ENCODE measurements around the gene EPB41L4A.

The EPB41L4A gene

DNA sequence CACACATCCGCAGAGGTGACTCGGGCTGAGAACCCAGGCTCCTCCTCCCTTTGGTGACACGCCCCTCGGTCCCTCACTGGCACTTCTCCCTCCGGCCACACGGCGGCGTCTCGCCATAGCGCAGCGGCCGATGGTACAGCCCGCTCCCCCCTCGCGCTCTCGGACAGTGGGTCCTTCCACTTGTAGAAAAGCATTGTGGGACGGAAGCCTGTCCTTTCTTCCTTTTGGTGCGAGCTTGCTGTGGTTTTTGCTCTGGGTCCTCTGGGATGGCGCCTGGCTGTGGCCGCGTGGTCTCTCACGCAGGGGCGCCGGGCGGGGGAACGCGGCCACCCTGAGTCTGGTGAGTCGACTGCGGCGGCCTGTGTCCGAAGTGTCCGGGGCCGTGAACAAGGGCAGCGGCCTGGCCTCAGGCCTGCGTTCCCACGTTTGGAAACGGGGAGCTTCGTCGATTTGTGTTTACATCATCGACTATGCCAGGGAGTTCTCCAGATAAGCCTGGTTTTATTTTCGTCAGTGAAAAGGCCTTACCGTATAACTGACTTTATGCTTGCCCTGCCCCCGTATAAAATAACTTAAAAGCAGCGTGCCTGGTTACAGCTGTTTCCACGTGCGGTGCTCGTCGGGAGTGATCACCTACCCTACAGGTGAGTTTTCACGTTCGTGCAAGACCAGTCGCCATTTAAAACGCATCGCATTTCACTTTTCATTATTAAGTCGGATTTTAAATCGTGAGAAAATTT lies 258.3 kb downstream of the EPB41L4A start:
- DNase-seq (ENCODE audit: low read depth), result peak; percentile 72

DNA sequence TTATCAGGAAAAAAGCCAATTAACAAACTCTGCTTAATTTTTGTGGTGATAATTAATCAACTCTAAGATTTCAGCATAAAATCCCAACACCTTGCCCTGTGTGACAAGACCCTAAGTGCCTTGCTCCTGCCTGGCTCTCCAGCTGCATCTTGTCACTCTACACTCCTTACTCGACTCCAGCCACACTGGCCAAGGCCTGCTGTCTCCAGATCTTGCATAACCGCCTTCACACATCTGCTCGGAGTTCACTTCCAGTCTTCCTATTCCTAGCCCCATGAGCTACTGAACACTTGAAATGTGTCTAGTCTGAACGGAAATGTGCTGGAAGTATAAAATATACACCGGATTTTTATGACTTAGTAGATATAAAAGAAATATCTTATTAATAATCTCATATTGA lies 259.6 kb downstream of the EPB41L4A start:
- no peak for DNase-seq (ENCODE audit: low read depth)

- DNase-seq (ENCODE audit: low read depth), result no peak
These were observed 262.9 kb downstream of the EPB41L4A start for GRCh38 chr5:112156211-112156610.

DNA sequence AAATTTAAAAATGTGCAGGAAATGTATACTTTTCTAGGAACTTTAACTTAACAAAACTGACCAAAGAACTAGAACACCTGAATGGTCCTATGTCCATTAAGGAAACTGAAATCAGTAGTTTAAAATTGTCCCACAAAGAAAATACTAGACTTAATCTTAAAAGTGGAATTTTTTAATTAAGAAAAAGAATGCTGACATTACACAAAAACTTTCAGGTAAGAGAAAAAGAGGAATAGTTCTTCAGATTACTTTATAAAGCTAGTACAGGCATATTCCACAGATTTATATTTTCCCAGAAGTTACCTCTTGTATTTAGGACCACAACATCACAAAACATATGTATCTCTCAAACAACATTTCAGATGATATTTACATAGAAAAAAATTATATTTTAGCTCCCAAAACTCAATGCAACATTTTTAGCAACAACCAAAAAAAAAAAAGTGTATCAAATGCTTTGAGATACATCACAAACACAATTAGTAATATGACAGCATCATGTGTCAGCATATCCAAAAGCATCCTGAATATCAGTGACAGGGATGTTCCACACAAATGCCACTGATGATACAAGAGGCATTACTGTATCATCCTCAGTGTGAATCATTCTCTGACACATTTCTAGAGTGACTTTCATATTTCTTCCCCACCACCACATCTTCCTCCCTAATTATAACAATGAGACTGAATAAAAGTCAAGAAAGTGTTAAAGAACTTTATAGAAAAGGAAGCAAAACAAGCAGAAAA lies 264.0 kb downstream of the EPB41L4A start:
- no peak for DNase-seq (ENCODE audit: low read depth)

DNA sequence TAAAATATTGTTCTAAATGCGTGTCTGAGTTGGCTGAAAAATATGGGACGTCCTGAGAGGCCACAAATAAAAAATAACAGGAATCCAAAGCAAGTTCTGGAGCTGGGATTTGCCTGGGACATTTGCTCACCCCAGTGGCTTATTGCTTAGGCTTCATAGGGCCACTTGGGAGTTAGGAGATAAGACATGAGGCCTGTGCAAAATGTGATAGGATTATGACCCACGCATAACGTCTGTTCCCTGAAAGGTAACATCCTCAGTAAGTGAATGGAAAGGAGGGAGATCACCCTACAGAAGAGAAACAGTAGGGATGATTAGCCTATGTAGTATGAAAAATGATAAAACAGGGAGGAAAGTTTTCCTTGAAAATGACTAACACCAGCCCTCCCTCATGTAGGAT lies 269.4 kb downstream of the EPB41L4A start:
- no peak for DNase-seq (ENCODE audit: low read depth)

DNA sequence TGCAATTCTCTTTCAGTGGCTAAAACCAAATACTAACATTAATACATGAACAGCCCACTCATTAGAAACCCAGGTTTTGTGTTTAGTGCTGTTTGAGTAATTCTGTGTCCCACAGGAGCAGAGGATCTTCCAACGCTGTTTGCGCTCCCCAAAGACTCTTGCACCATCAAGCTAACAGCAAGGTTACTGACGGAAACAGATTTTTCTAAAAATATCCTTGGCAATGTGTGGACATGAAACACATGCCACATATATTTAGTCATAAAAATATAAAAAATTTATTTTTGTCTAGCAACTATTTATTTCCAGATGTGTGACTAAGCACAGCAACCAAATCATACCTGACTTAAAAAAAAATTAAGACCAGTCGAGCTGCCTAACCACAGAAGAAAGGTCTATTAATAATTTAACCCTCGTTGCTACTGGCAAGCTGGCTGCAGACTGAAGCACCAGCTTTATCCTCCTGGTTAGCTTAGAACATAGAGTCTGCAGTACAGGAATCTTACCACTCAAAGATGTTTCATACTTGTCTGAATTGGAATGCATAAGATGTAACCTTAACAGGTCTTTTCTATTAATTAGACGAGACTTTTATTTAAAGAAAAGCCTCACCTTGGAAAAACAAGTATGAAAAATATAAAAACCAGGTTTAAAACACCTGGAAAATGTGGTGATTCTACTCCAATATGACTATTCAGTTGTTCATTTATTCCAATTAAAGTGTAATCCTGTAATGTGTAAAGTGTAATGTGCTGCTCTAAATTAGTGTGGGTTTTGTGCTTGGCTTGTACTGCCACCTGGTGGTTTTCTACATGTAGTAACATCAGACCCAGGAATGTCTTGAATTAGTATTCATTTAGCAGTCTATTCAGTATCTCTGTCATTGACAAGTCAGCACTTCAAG lies 272.5 kb downstream of the EPB41L4A start:
- peak; percentile 74 for DNase-seq (ENCODE audit: low read depth)

DNA sequence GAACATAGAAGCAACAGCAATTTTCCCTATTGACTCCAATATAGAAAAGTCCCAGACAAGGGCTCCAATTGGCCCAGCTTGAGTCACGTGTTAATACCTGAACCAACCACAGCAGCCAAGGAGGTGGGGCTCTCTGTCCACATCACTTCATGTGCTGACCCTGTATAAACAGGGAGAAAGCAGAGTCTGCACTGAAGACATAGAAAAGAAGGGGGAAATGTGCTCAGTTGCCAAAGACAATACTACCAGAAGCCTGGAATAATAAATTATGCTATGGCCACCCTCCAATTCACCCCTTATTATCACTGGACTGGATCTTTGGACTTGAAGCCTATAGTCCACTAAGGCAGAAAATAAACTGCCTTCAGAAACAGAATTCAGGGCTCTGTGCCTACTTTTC lies 275.4 kb downstream of the EPB41L4A start:
- no peak for DNase-seq (ENCODE audit: low read depth)

GRCh38 chr5:112142769-112143270 lies 276.3 kb downstream of the EPB41L4A start:
- peak; percentile 35 for DNase-seq (ENCODE audit: low read depth)

DNA sequence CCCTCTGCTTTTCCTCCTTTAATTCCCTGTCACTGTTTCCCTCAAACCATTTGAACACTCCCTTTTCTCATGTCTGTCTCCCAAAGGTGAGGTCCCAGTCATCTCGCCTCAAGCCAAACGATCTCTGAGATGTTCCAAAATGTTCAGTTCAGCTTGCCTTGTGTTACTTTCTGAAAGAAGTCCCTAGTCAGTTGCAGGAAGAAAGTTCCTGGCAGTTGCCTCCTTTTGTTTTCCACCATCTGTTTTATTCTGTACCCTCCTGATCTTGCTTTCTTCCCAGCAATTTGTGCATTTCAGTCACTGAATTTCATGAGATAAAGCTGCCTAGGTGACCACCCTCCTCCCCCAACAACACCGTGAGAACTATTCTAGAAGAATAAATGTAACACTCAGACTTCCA lies 277.5 kb downstream of the EPB41L4A start:
- no peak for DNase-seq (ENCODE audit: low read depth)

GRCh38 chr5:112138526-112138925 lies 280.6 kb downstream of the EPB41L4A start:
- no peak for DNase-seq (ENCODE audit: low read depth)

DNA sequence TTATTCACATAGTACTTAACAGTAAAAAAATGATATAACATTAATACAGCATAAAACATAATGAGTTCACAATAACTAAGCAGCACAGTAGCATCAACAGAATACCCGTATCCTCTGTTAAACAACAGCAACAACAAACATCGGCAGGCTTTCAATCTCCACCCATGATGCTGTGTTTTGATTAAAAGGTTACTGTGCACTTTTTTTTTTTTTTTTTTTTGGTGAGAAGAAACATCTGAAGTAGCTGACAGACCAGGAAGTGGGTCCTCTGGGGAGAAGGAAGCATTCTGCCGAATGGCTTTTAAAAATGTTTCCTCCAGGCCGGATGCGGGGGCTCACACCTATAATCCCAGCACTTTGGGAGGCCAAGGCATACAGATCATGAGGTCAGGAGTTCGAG lies 282.3 kb downstream of the EPB41L4A start:
- no peak for DNase-seq (ENCODE audit: low read depth)

DNA sequence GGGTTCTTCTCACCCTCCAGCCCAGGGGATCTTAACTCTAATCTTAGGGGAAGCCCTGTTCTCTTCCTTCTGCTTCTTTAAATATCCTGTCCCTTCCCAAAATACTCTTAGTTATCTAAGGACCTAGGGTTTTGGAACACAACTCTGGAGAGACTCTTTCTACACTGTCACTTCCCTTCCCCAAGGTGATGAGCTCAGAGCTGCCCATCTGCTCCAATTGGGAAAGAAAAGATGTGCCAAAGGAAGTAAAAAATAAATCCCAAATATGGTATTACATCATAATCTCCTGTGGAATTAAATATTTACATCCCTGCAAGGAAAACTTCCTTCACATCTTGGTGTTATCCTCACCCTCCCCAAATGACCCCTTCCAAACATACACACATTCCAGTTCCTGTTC lies 291.2 kb downstream of the EPB41L4A start:
- DNase-seq (ENCODE audit: low read depth), result no peak

- DNase-seq (ENCODE audit: low read depth), result no peak
These were observed 292.1 kb downstream of the EPB41L4A start for GRCh38 chr5:112126982-112127381.

- peak; percentile 64 for DNase-seq (ENCODE audit: low read depth)
These were observed 293.2 kb downstream of the EPB41L4A start for GRCh38 chr5:112125903-112126302.

DNA sequence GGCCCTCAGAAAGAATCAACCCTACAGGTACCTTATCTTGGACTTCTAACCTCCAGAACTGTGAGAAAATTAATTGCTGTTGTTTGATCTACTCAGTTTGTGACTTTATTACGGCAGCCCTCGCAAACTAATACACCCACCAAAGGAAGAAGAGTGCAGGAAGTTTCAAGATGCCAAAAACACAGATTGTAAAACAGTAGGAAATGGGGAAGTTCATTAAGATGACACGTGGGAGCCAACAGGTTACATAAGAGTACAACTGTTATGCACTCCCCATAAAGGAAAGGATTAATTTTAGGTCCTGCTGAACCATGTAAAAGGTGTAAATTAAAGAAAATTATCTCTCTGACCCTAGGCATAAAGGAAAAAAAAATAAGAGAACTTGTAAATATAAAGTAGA lies 294.3 kb downstream of the EPB41L4A start:
- no peak for DNase-seq (ENCODE audit: low read depth)

DNA sequence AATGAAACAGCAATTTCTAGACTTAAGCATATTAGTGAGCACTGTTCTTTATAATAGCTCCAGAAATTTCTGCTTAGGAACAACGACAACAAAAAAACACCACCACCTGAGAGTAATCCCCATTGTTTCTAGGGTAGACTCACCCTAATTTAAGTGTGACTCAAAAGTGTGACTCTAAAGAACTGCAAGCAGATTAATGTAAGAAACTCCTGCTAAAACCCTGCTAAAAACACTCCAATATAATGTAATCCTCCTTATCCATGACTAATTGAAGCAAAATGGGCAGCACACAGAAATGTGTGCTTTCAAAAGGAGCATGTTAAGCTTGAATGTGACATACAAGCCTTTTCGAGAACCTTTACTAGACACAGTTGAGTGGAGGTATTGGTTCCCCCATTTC lies 296.0 kb downstream of the EPB41L4A start:
- no peak for DNase-seq (ENCODE audit: low read depth)

- no peak for DNase-seq (ENCODE audit: low read depth)
These were observed 296.7 kb downstream of the EPB41L4A start for GRCh38 chr5:112122353-112122752.

- DNase-seq (ENCODE audit: low read depth), result no peak
These were observed 297.8 kb downstream of the EPB41L4A start for GRCh38 chr5:112121258-112121657.

DNA sequence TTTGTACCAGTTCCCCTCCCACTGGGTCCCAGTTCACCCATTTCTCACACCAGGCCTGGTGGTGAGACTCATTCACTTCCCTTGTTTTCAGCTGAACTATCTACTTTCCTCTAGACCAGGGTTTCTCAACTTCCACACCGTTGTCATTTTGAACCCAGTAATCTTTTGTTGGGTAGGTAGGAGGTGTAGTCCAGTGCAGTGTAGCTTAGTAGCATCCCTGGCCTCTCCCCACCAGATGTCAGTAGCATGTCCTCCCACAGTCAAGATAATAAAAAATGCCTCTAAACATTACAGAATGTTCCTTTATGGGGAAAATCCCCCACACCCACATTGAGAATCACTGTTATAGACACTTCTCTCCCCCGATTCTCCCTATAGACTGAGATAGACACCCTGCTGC lies 299.1 kb downstream of the EPB41L4A start:
- DNase-seq (ENCODE audit: low read depth), result no peak

- DNase-seq (ENCODE audit: low read depth), result no peak
These were observed 299.6 kb downstream of the EPB41L4A start for GRCh38 chr5:112119508-112119907.

DNA sequence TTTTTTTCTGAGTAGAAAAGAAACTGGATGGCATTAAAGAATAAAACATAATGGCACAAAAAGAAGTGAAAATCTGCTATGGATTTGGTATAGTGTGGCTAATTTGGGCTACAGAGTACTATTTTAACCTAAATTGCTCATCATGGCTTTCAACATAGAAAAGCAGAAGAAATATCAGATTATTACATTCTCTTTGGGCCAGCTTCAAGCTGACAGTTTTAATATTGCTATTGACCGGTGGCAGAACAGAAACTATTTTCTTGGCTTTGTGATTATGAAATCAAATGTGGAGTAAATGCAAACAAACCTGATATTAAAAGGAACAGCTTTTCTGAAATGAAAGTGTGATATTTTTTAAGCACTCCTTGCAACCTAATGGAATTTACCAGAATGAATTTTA lies 301.5 kb downstream of the EPB41L4A start:
- no peak for DNase-seq (ENCODE audit: low read depth)

- no peak for DNase-seq (ENCODE audit: low read depth)
These were observed 302.7 kb downstream of the EPB41L4A start for GRCh38 chr5:112116371-112116770.

All from fibroblast of the conjunctiva (primary cell).